A549 (cell line): ENCODE measurements around the gene PRTFDC1. TPM values are rescaled to one million over a fixed set of nuclear protein-coding genes. Genes with fewer than 3 reads are reported as not detected.

Source experiments
- ATAC-seq, 2 experiments: fragments of 200-7000 bp in 1 of 2; fragments of >200 bp in 1 of 2; cut with Nextera tagmentation in 1 of 2; cut with Tn5 transposase in 1 of 2; 3 replicates each; pipeline versions ENCODE4 v1.8.0 to v1.9.1; 2018 to 2020; ENCODE audit warnings: mild to moderate bottlenecking in 1 of 2, moderate library complexity in 1 of 2
- CTCF ChIA-PET: fragments of 300-600 bp; sonication (Branson Sonifier 250); formaldehyde crosslinking; extraction: SDS; loops from one replicate; lab custom pipeline; 2021; ENCODE audit warnings: antibody characterized with exemption, inconsistent platforms; lab: Yijun Ruan, JAX
- POLR2A ChIA-PET: fragments of 350-600 bp; formaldehyde crosslinking; extraction: SDS; loops from one replicate; lab custom pipeline; 2021; ENCODE audit warnings: antibody characterized with exemption, inconsistent platforms; lab: Yijun Ruan, JAX
- DNase-seq, 2 experiments: peaks; one replicate each; pipeline versions ENCODE4 v3.0.0 to v3.0.0-alpha.2; 2011 to 2016; ENCODE audit warnings: low read depth in 1 of 2, low spot score in 1 of 2
- FAIRE-seq: peaks from 2 replicates; lab custom pipeline; 2011; peaks lifted over from hg19 to GRCh38; lab: Jason Lieb, UNC
- H3K27ac ChIP-seq, 2 experiments: fragments of >200 bp; sonication (Bioruptor Twin); formaldehyde crosslinking; 3 replicates each; pipeline ENCODE4 v1.5.1; 2016 to 2017
- H3K4me1 ChIP-seq: fragments of >200 bp; sonication (Bioruptor Twin); formaldehyde crosslinking; 3 replicates; pipeline ENCODE4 v1.6.1; 2016
- H3K4me2 ChIP-seq: fragments of >200 bp; sonication (Bioruptor Twin); formaldehyde crosslinking; 3 replicates; pipeline ENCODE4 v1.6.1; 2016
- H3K4me3 ChIP-seq: fragments of >200 bp; sonication (Bioruptor Twin); formaldehyde crosslinking; 3 replicates; pipeline ENCODE4 v1.5.1; 2016
- H3K9me3 ChIP-seq: fragments of >200 bp; sonication (Bioruptor Twin); formaldehyde crosslinking; 3 replicates; pipeline ENCODE4 v1.6.1; 2016
- CBX8 ChIP-seq: fragments of 200-600 bp; sonication (generic); IDR thresholded peaks from 2 replicates; pipeline ENCODE4 v1.6.1; 2016
- CTCF ChIP-seq: fragments of >200 bp; sonication (Bioruptor Twin); formaldehyde crosslinking; IDR thresholded peaks from 3 replicates; pipeline ENCODE4 v1.5.1; 2016
- HDAC2 ChIP-seq: fragments of 200-600 bp; sonication (generic); IDR thresholded peaks from 2 replicates; pipeline ENCODE4 v1.6.1; 2016
- HEYL ChIP-seq: fragments of 250-450 bp; sonication (Bioruptor Pico); IDR thresholded peaks from 2 replicates; pipeline ENCODE4 v1.8.0; 2021; ENCODE audit warnings: mild to moderate bottlenecking, moderate library complexity
- JUN ChIP-seq, 2 experiments: fragments of >200 bp; sonication (Bioruptor Twin); formaldehyde crosslinking; IDR thresholded peaks; 2 replicates in 1 of 2; 3 replicates in 1 of 2; pipeline ENCODE4 v1.6.1; 2016 to 2017
- KDM1A ChIP-seq: fragments of 200-600 bp; sonication (generic); IDR thresholded peaks from 2 replicates; pipeline ENCODE4 v1.6.1; 2016; ENCODE audit warnings: low read depth, mild to moderate bottlenecking
- MAZ ChIP-seq: fragments of 150-350 bp; IDR thresholded peaks from 2 replicates; pipeline ENCODE4 v1.6.1; 2014; ENCODE audit warnings: antibody characterized with exemption, low read depth, low read length, borderline replicate concordance
- MYC ChIP-seq: IDR thresholded peaks from 2 replicates; pipeline ENCODE4 v1.6.1; 2012; ENCODE audit warnings: mild to moderate bottlenecking, inconsistent platforms, low read length, improper control_type of control experiment, borderline replicate concordance
- NPAS2 ChIP-seq: fragments of 250-450 bp; sonication (Bioruptor Pico); IDR thresholded peaks from 2 replicates; pipeline ENCODE4 v1.8.0; 2022; ENCODE audit warnings: mild to moderate bottlenecking, moderate library complexity, borderline replicate concordance
- PHF8 ChIP-seq: fragments of 200-600 bp; sonication (generic); IDR thresholded peaks from 2 replicates; pipeline ENCODE4 v1.6.1; 2016; ENCODE audit warnings: low read depth, mild to moderate bottlenecking, antibody characterized with exemption, moderate library complexity, borderline replicate concordance
- POLR2AphosphoS2 ChIP-seq: conservative IDR thresholded peaks from 2 replicates; pipeline ENCODE4 v1.6.1; 2012; ENCODE audit warnings: low read length, improper control_type of control experiment, inconsistent platforms
- RCOR1 ChIP-seq: fragments of 150-350 bp; IDR thresholded peaks from 2 replicates; pipeline ENCODE4 v1.6.1; 2014; ENCODE audit warnings: antibody characterized with exemption, low read length, low read depth
- RNF2 ChIP-seq: fragments of 200-600 bp; sonication (generic); IDR thresholded peaks from 2 replicates; pipeline ENCODE4 v1.6.1; 2016; ENCODE audit warnings: low read depth, mild to moderate bottlenecking, antibody characterized with exemption, moderate library complexity, borderline replicate concordance
- SMC3 ChIP-seq: fragments of >200 bp; sonication (Bioruptor Twin); formaldehyde crosslinking; IDR thresholded peaks from 3 replicates; pipeline ENCODE4 v1.6.1; 2018; ENCODE audit warnings: inconsistent platforms
- SREBF2 ChIP-seq: fragments of 450-650 bp; IDR thresholded peaks from 2 replicates; pipeline ENCODE4 v1.6.1; 2014; ENCODE audit warnings: mild to moderate bottlenecking, moderate library complexity
- TFCP2L1 ChIP-seq: fragments of 250-450 bp; sonication (Bioruptor Pico); IDR thresholded peaks from 2 replicates; pipeline ENCODE4 v1.5.0; 2021; ENCODE audit warnings: mild to moderate bottlenecking
- TP53 ChIP-seq: fragments of 250-450 bp; sonication (Bioruptor Pico); IDR thresholded peaks from 2 replicates; pipeline ENCODE4 v1.5.0; 2021; ENCODE audit warnings: mild to moderate bottlenecking, moderate library complexity
- ZSCAN20 ChIP-seq: fragments of 250-450 bp; sonication (Bioruptor Pico); IDR thresholded peaks from 2 replicates; pipeline ENCODE4 v1.8.0; 2022; ENCODE audit warnings: mild to moderate bottlenecking, moderate library complexity
- WGBS: methylation state at CpG from one replicate; pipeline ENCODE4 v1.1.6; 2017; ENCODE audit errors: missing lambda C conversion rate; 5-methylcytosine and 5-hydroxymethylcytosine counted together
- polyA plus RNA-seq, 4 experiments: library from polyadenylated mRNA; depleted of rRNA in 3 of 4; stranded (reverse); fragments of >200 nt; fragmentation: RNase III in 1 of 4; extraction: RNeasy Plus Mini Kit Qiagen cat#74134 plus additional on column Dnase treatment in 1 of 4; gene quantifications; 2 replicates in 3 of 4; 3 replicates in 1 of 4; pipeline ENCODE4 v1.2.3, GENCODE V29; 2011 to 2017
- TF ChIP-seq, protein P1 (sequence below): IDR thresholded peaks from 2 replicates; pipeline ENCODE4 v1.6.1; 2012; ENCODE audit warnings: low read depth, borderline replicate concordance
- TF ChIP-seq, protein P2 (sequence below): fragments of >200 bp; sonication (Bioruptor Twin); formaldehyde crosslinking; IDR thresholded peaks from 3 replicates; pipeline ENCODE4 v1.6.1; 2016

The PRTFDC1 gene
- polyA plus RNA-seq, 2 of the 4 experiments (the other 2 are of a cell fraction): 35.6 to 39.2 TPM

GRCh38 chr10:24911029-24911428, 41.4 kb downstream of the PRTFDC1 start:
- Histone ChIP-seq H3K9me3 (peaks cover 9% of the 10 kb centered on the region; the same call in 2 of the 3 replicates), H3K4me2 (no peak overlapping the region), H3K4me3 (no peak overlapping the region), H3K27ac (no peak overlapping the region), H3K4me1 (peaks cover 18% of the 10 kb centered on the region)
- FAIRE-seq (no peak), DNase-seq (no peak), ATAC-seq (no peak)
- CTCF ChIA-PET: interaction anchor here (0.8 to 2.5 kb wide), 2 partner anchors 10 to 170 kb away, joined by 3 to 8 read pairs; no protein-coding TSS in a partner anchor
- POLR2A ChIA-PET: no interaction called here
- 88% methylated on average over 2 of the region's 2 CpGs for WGBS
- TF ChIP-seq RCOR1 (no peak), CTCF (no peak), HDAC2 (no peak), SMC3 (no peak), SREBF2 (no peak), MYC (no peak)
- TF ChIP-seq, protein P1, sequence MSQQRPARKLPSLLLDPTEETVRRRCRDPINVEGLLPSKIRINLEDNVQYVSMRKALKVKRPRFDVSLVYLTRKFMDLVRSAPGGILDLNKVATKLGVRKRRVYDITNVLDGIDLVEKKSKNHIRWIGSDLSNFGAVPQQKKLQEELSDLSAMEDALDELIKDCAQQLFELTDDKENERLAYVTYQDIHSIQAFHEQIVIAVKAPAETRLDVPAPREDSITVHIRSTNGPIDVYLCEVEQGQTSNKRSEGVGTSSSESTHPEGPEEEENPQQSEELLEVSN: no peak

DNA sequence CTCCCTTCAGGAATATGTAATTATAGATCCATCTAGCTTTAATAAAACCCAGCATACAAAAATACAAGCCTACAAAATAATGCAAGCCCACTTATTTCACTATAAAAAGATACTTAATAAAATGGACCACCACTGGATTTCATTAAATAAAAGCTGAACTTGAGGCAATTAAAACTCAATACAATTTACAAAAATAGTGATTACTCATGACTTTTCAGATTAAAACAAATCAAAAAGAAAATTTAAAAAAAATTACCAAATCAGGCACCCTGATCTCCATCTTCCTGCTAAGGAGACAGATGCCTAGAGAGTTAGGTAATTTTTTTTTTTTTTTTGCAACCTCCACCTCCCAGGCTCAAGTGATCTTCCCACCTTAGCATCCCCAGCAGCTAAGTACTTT, 41.8 kb downstream of the PRTFDC1 start:
- no peak for DNase-seq
- no peak for ATAC-seq
- no peak overlapping the region for H3K27ac ChIP-seq
- H3K9me3 ChIP-seq: peaks cover 9% of the 10 kb centered on the region; the same call in 2 of the 3 replicates
- no peak for TF ChIP-seq ZSCAN20 (CRISPR knock-in tag)
- no peak for TF ChIP-seq PHF8
- no peak for TF ChIP-seq POLR2AphosphoS2
- no peak for TF ChIP-seq NPAS2 (CRISPR knock-in tag)
- no peak for TF ChIP-seq MYC
- TF ChIP-seq TP53: no peak
- TF ChIP-seq HDAC2: no peak
- TF ChIP-seq JUN (IDR thresholded peaks at IDR 0.05): no peak
- TF ChIP-seq HEYL (CRISPR knock-in tag): no peak
- TF ChIP-seq CTCF: no peak
- no peak for TF ChIP-seq MAZ
- TF ChIP-seq KDM1A: no peak
- TF ChIP-seq TFCP2L1 (CRISPR knock-in tag): no peak
- TF ChIP-seq, protein P2, sequence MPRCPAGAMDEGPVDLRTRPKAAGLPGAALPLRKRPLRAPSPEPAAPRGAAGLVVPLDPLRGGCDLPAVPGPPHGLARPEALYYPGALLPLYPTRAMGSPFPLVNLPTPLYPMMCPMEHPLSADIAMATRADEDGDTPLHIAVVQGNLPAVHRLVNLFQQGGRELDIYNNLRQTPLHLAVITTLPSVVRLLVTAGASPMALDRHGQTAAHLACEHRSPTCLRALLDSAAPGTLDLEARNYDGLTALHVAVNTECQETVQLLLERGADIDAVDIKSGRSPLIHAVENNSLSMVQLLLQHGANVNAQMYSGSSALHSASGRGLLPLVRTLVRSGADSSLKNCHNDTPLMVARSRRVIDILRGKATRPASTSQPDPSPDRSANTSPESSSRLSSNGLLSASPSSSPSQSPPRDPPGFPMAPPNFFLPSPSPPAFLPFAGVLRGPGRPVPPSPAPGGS: no peak
- no peak for TF ChIP-seq RNF2
- TF ChIP-seq CBX8: no peak
- FAIRE-seq: no peak
- no peak overlapping the region for H3K4me2 ChIP-seq
- ChIA-PET CTCF (interaction anchor here (0.8 to 2.5 kb wide), 3 partner anchors 9 to 170 kb away, joined by 3 to 8 read pairs (median 5); no protein-coding TSS in a partner anchor), POLR2A (no interaction called here)
- no peak overlapping the region for H3K4me3 ChIP-seq
- peaks cover 18% of the 10 kb centered on the region for H3K4me1 ChIP-seq
